ENCODE measurements around the gene YPEL3. TPM values are rescaled to one million over a fixed set of nuclear protein-coding genes. Genes with fewer than 3 reads are reported as not detected.

Gene YPEL3
- total RNA-seq, 1 donor from 2014 or later, result 57.9 TPM

DNA sequence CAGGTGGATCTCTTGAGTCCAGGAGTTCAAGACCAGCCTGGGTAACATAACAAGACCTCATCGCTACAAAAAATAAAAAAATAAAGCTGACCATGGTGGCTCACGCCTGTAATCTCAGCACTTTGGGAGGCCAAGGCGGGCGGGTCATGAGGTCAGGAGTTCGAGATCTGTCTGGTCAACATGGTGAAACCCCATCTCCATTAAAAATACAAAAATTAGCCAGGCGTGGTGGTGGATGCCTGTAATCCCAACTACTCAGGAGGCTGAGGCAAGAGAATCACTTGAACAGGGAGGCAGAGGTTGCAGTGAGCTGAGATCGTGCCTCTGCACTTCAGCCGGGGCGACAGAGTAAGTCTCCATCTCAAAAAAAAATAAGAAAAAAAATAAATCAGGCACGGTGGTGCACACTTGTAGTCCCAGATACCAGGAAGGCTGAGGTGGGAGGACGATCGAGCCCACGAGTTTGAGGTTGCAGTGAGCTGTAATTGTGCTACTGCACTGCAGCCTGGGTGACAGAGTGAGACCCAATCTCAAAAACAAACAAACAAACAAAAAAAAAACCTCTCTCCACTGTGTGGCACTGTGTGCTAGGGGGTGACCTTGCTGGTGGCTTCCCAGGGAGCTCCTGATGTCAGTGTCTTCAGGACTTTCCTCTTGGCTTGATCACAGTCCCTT lies 46.8 kb upstream of the YPEL3 start:
- peaks cover 2% of the 10 kb centered on the region for H3K9me3 Mint-ChIP-seq (ENCODE audit: unreplicated experiment)
- H3K27me3 Mint-ChIP-seq (ENCODE audit: unreplicated experiment), result peaks cover 2% of the 10 kb centered on the region
- no peak overlapping the region for H3K4me3 Mint-ChIP-seq (ENCODE audit: unreplicated experiment)
- TF ChIP-seq, protein P1, sequence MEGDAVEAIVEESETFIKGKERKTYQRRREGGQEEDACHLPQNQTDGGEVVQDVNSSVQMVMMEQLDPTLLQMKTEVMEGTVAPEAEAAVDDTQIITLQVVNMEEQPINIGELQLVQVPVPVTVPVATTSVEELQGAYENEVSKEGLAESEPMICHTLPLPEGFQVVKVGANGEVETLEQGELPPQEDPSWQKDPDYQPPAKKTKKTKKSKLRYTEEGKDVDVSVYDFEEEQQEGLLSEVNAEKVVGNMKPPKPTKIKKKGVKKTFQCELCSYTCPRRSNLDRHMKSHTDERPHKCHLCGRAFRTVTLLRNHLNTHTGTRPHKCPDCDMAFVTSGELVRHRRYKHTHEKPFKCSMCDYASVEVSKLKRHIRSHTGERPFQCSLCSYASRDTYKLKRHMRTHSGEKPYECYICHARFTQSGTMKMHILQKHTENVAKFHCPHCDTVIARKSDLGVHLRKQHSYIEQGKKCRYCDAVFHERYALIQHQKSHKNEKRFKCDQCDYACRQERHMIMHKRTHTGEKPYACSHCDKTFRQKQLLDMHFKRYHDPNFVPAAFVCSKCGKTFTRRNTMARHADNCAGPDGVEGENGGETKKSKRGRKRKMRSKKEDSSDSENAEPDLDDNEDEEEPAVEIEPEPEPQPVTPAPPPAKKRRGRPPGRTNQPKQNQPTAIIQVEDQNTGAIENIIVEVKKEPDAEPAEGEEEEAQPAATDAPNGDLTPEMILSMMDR (IDR thresholded peaks at IDR 0.05; ENCODE audit: partially characterized antibody, unreplicated experiment), result no peak
- H3K27ac Mint-ChIP-seq (ENCODE audit: unreplicated experiment), result no peak overlapping the region
- no peak for DNase-seq
- peaks cover 2% of the 10 kb centered on the region for H3K4me1 Mint-ChIP-seq (ENCODE audit: low read depth, unreplicated experiment)
- H3K36me3 Mint-ChIP-seq (ENCODE audit: unreplicated experiment), result no peaks in the 10 kb centered on the region

DNA sequence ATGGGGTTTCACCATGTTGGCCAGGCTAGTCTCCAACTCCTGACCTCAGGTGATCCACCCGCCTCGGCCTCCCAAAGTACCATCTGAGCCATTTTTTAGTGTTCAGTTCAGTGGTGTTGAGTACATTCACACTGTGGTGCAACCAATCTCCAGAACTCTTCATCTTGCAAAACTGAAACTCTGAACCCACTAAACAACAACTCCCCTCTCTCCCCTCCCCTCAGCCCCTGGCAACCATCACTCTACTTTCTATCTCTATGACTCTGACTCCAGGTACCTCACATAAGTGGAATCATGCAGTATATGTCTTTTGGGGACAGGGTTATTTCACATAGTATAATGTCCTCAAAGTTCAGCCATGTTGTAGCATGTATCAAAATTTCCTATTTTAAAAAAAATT lies 45.7 kb upstream of the YPEL3 start:
- H3K4me3 Mint-ChIP-seq (ENCODE audit: unreplicated experiment), result no peak overlapping the region
- no peak overlapping the region for H3K27ac Mint-ChIP-seq (ENCODE audit: unreplicated experiment)
- H3K9me3 Mint-ChIP-seq (ENCODE audit: unreplicated experiment), result peaks cover 6% of the 10 kb centered on the region
- TF ChIP-seq, protein P1 (IDR thresholded peaks at IDR 0.05; ENCODE audit: partially characterized antibody, unreplicated experiment), result no peak
- H3K27me3 Mint-ChIP-seq (ENCODE audit: unreplicated experiment), result peaks cover 2% of the 10 kb centered on the region
- peaks cover 8% of the 10 kb centered on the region for H3K4me1 Mint-ChIP-seq (ENCODE audit: low read depth, unreplicated experiment)
- no peaks in the 10 kb centered on the region for H3K36me3 Mint-ChIP-seq (ENCODE audit: unreplicated experiment)
- DNase-seq, result no peak

DNA sequence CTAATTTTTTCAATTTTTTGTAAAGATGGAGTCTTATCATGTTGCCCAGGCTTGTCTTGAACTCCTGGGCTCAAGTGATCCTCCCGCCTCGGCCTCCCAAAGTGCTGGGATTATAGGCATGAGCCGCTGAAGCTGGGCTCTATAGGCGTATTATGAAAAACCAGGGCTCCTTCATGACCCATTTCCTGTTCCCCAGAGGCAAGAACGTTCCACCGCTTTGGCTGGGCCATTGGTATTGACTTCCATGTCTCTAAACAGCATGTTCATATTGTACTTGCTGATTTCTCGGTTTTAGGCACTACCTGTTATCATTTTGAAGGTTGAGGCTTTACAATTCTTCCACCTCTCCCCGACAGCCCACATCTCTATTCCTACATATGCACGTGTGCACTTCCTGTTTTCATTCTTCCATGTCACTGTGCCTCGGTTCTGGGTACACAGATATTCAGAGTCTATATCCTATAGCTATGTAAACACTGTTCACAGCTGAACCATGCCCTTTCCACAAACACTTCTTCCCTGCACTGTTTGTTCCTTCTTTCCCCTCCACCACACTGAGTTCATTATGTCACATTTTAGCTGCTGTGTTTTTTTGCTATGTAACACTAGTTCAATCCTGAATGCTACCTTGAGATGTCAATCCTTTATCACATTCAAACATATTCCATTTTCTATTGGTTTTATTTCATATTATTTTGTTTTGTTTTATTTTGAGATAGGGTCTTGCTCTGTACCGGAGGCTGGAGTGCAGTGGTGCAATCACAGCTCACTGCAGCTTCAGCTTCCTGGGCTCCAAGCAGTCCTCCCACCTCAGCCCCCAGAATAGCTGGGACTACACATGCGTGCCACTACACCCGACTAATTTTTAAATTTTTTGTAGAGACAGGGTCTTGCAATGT lies 43.8 kb upstream of the YPEL3 start:
- DNase-seq, result no peak
- Mint-ChIP-seq H3K36me3 (ENCODE audit: unreplicated experiment) (no peaks in the 10 kb centered on the region), H3K4me1 (ENCODE audit: low read depth, unreplicated experiment) (peaks cover 8% of the 10 kb centered on the region), H3K9me3 (ENCODE audit: unreplicated experiment) (peaks cover 6% of the 10 kb centered on the region), H3K27ac (ENCODE audit: unreplicated experiment) (peak overlapping the region; percentile 39), H3K4me3 (ENCODE audit: unreplicated experiment) (no peak overlapping the region), H3K27me3 (ENCODE audit: unreplicated experiment) (peaks cover 2% of the 10 kb centered on the region)
- TF ChIP-seq, protein P1 (IDR thresholded peaks at IDR 0.05; ENCODE audit: partially characterized antibody, unreplicated experiment), result no peak

DNA sequence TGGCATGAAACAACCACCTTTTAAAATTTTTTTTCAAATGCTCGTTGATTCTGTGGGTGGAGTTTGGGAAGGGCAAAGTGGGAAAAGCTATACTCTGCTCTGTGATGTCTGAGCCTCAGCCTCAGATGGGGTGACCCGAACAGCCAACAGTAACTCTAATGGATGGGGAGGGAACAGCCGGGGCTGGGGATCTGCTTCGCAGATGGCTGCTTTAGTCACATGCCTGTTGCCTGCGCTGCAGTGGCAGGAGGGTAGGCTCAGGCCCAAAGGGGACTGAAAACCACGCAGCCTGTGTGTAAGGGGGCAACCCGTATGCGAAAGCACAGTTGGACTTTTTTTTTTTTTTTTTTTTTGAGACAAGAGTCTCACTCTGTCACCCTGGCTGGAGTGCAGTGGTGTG lies 41.9 kb upstream of the YPEL3 start:
- TF ChIP-seq, protein P1 (IDR thresholded peaks at IDR 0.05; ENCODE audit: partially characterized antibody, unreplicated experiment), result no peak
- H3K4me3 Mint-ChIP-seq (ENCODE audit: unreplicated experiment), result no peak overlapping the region
- H3K27ac Mint-ChIP-seq (ENCODE audit: unreplicated experiment), result peak overlapping the region; percentile 93
- peaks cover 6% of the 10 kb centered on the region for H3K9me3 Mint-ChIP-seq (ENCODE audit: unreplicated experiment)
- H3K36me3 Mint-ChIP-seq (ENCODE audit: unreplicated experiment), result no peaks in the 10 kb centered on the region
- H3K4me1 Mint-ChIP-seq (ENCODE audit: low read depth, unreplicated experiment), result peaks cover 8% of the 10 kb centered on the region
- peaks cover 3% of the 10 kb centered on the region for H3K27me3 Mint-ChIP-seq (ENCODE audit: unreplicated experiment)
- peak; percentile 63 for DNase-seq
